Measurements from ENCODE around the gene PACSIN1. TPM values are rescaled to one million over a fixed set of nuclear protein-coding genes. Genes with fewer than 3 reads are reported as not detected.

PACSIN1 gene
- total and polyA plus RNA-seq, 7 donors = 0.11 to 0.17 (median 0.11) TPM; not detected in 4

GRCh38 chr6:34519971-34520644, 54.2 kb downstream of the PACSIN1 start:
- Histone ChIP-seq H3K9me3 (no peaks in the 10 kb centered on the region), H3K4me3 (no peak overlapping the region), H3K36me3 (ENCODE audit: insufficient read depth in 1 of 2, low read depth in 1 of 2) (no peaks in the 10 kb centered on the region), H3K4me1 (no peaks in the 10 kb centered on the region), H3K27ac (no peak overlapping the region), H3K27me3 (ENCODE audit: insufficient read depth in 3 of 3, low read length in 2 of 3) (peaks cover 0 to 6% (median 6%) of the 10 kb centered on the region in 3 donors)
- no peak for ATAC-seq
- DNase-seq = peak in 1 of 2 donors; percentile 44
- intact Hi-C loops (cut with DNase I) = no loop called here
- TF ChIP-seq CTCF (IDR thresholded peaks at IDR 0.05) = no peak
- 81 to 87% (median 83%) methylated on average over 8 of the region's 8 CpGs for WGBS, 3 donors

GRCh38 chr6:34520645-34521462, 55.0 kb downstream of the PACSIN1 start:
- WGBS, 3 donors = 79 to 84% (median 81%) methylated on average over 24 of the region's 24 CpGs

GRCh38 chr6:34521463-34522285, 55.8 kb downstream of the PACSIN1 start:
- DNase-seq (peak in 1 of 2 donors; percentile 34), ATAC-seq (no peak)
- no peaks in the 10 kb centered on the region for H3K36me3 ChIP-seq (ENCODE audit: insufficient read depth in 1 of 2, low read depth in 1 of 2)
- H3K4me1 ChIP-seq = peaks cover 4% of the 10 kb centered on the region
- 88 to 90% (median 89%) methylated on average over 28 of the region's 28 CpGs for WGBS, 3 donors
- H3K27me3 ChIP-seq (ENCODE audit: insufficient read depth in 3 of 3, low read length in 2 of 3) = no peaks in the 10 kb centered on the region
- no peak overlapping the region for H3K4me3 ChIP-seq
- H3K9me3 ChIP-seq = no peaks in the 10 kb centered on the region
- H3K27ac ChIP-seq = no peak overlapping the region
- intact Hi-C loops (cut with DNase I) = no loop called here
- TF ChIP-seq CTCF (IDR thresholded peaks at IDR 0.05) = no peak

More at GRCh38 chr6:34520645-34521462, 55.0 kb downstream of the PACSIN1 start:
- intact Hi-C loops (cut with DNase I) = no loop called here
- DNase-seq (peak in 1 of 2 donors; percentile 39), ATAC-seq (no peak)
- no peak for TF ChIP-seq CTCF (IDR thresholded peaks at IDR 0.05)
- H3K36me3 ChIP-seq (ENCODE audit: insufficient read depth in 1 of 2, low read depth in 1 of 2) = no peaks in the 10 kb centered on the region
- H3K4me3 ChIP-seq = no peak overlapping the region
- H3K27ac ChIP-seq = no peak overlapping the region
- no peaks in the 10 kb centered on the region for H3K9me3 ChIP-seq
- H3K27me3 ChIP-seq (ENCODE audit: insufficient read depth in 3 of 3, low read length in 2 of 3) = peaks cover 0 to 2% (median 0%) of the 10 kb centered on the region in 3 donors
- H3K4me1 ChIP-seq = no peaks in the 10 kb centered on the region

GRCh38 chr6:34522761-34523160, 56.9 kb downstream of the PACSIN1 start:
- Histone ChIP-seq H3K27me3 (ENCODE audit: insufficient read depth in 3 of 3, low read length in 2 of 3) (no peaks in the 10 kb centered on the region), H3K36me3 (ENCODE audit: insufficient read depth in 1 of 2, low read depth in 1 of 2) (no peaks in the 10 kb centered on the region), H3K4me3 (no peak overlapping the region), H3K27ac (no peak overlapping the region), H3K9me3 (no peaks in the 10 kb centered on the region), H3K4me1 (peaks cover 8% of the 10 kb centered on the region)
- 77 to 83% (median 78%) methylated on average over 10 of the region's 10 CpGs for WGBS, 3 donors
- no peak for DNase-seq
- TF ChIP-seq CTCF (IDR thresholded peaks at IDR 0.05) = no peak
- intact Hi-C loops (cut with DNase I) = no loop called here
- no peak for ATAC-seq

Data from psoas muscle (tissue), 8 donors.